GM13977 (cell line): ENCODE data around the gene PRKCB.

Experiments used
- DNase-seq: peaks from one replicate; pipeline ENCODE4 v3.0.0; 2012; ENCODE audit warnings: low spot score
- in situ Hi-C: fragments of 300-500 bp; cut with MboI; formaldehyde crosslinking; loops from one replicate; pipeline ENCODE4 v1.12.0; 2022; ENCODE audit warnings: low sequenced_read_pairs, low pct_unique_long_range_greater_than_20kb, mixed read lengths, inconsistent platforms; ENCODE audit not compliant: unreplicated experiment
- TF ChIP-seq, protein P1 (sequence below): IDR thresholded peaks from 2 replicates; pipeline ENCODE4 v1.5.1; 2012; ENCODE audit warnings: mild to moderate bottlenecking, control low read depth; ENCODE audit not compliant: insufficient read depth; ENCODE audit errors: extremely low read depth, missing control alignments

The PRKCB gene

GRCh38 chr16:23802776-23803175, 33.0 kb upstream of the PRKCB start:
- DNase-seq, result no peak
- TF ChIP-seq, protein P1, sequence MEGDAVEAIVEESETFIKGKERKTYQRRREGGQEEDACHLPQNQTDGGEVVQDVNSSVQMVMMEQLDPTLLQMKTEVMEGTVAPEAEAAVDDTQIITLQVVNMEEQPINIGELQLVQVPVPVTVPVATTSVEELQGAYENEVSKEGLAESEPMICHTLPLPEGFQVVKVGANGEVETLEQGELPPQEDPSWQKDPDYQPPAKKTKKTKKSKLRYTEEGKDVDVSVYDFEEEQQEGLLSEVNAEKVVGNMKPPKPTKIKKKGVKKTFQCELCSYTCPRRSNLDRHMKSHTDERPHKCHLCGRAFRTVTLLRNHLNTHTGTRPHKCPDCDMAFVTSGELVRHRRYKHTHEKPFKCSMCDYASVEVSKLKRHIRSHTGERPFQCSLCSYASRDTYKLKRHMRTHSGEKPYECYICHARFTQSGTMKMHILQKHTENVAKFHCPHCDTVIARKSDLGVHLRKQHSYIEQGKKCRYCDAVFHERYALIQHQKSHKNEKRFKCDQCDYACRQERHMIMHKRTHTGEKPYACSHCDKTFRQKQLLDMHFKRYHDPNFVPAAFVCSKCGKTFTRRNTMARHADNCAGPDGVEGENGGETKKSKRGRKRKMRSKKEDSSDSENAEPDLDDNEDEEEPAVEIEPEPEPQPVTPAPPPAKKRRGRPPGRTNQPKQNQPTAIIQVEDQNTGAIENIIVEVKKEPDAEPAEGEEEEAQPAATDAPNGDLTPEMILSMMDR, result no peak
- in situ Hi-C loops, result loop anchor here (10.0 kb wide), 1 partner anchor 212 kb away; no protein-coding TSS in a partner anchor

- DNase-seq, result peak; percentile 78
- TF ChIP-seq, protein P1, result peak; percentile 92
- in situ Hi-C loops, result loop anchor here (10.0 kb wide), 1 partner anchor 211 kb away; no protein-coding TSS in a partner anchor
Measured at GRCh38 chr16:23803591-23804123, 32.1 kb upstream of the PRKCB start.

DNA sequence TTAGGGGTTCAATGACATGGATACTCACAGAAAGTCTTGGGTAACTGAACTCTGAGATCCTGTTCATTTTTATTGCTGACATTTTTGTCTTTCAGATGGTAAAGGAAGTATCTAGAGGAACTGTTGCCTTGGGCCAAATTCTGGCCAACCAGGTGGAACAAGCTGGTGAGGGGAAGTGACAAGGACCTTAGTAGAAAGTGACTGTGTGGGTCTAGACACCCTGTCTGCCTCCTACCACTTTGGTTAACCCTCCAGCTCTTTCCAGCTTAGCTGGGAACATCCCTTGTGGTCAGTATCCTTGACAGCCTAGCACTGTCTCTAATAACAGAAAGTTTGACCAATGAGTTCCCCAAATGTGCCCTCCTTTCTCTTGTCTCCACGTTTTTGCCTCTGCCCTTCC, 28.8 kb upstream of the PRKCB start:
- in situ Hi-C loops, result loop anchor here (10.0 kb wide), 1 partner anchor 208 kb away; no protein-coding TSS in a partner anchor
- no peak for DNase-seq
- TF ChIP-seq, protein P1, result no peak

- DNase-seq, result no peak
- TF ChIP-seq, protein P1, result no peak
- in situ Hi-C loops, result no loop called here
Measured at GRCh38 chr16:23821467-23821866, 14.3 kb upstream of the PRKCB start.

GRCh38 chr16:23821875-23822688, 13.7 kb upstream of the PRKCB start:
- DNase-seq, result no peak
- TF ChIP-seq, protein P1, result no peak
- in situ Hi-C loops, result no loop called here

DNA sequence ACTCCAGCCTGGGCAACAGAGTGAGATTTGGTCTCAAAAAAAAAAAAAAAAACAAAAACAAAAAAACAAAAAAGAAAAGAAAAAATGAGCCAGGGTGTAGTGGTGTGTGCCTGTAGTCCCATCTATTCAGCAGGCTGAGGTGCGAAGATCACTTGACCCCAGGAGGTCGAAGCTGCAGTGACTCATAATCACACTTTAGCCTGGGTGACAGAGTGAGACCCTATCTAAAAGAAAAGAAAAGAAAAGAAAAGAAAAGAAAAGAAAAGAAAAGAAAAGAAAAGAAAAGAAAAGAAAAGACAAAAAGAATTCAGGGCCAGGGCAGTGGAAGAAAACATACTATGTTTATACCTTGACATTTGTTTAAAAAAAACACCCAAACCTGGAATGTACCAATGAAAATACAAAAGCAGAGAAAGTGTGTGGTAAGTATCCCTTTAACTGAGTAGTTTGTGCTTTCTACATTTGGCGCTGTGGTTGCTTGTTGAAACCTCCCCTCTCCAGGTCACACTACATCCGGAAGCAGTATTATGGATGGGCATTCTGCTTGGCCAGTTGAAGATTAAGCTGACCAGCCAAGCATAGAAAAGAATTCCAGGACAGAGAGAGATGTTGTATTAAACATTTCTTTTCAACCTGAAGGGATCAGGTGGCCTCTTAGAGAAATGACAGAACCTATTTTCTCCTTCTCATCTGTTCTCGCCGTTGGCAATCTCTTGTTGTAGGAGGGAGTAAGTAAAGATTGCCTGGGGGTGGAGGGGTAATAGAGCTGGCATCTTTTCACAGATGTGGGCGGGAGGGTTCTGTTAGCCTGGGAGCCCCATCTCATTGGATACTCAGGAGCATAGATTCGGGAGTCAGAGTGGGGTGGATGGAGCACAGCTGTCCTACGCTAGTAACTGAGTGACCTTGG, 12.1 kb upstream of the PRKCB start:
- no peak for DNase-seq
- in situ Hi-C loops, result no loop called here
- TF ChIP-seq, protein P1, result no peak
